ENCODE results near the gene CFAP57. TPM values are rescaled to one million over a fixed set of nuclear protein-coding genes. Genes with fewer than 3 reads are reported as not detected.

Gene CFAP57
- total and polyA plus RNA-seq, 2 of the 8 experiments (the other 6 are each of a cell fraction or from before 2014, with no cell fraction given): 0.20 to 0.80 TPM

DNA sequence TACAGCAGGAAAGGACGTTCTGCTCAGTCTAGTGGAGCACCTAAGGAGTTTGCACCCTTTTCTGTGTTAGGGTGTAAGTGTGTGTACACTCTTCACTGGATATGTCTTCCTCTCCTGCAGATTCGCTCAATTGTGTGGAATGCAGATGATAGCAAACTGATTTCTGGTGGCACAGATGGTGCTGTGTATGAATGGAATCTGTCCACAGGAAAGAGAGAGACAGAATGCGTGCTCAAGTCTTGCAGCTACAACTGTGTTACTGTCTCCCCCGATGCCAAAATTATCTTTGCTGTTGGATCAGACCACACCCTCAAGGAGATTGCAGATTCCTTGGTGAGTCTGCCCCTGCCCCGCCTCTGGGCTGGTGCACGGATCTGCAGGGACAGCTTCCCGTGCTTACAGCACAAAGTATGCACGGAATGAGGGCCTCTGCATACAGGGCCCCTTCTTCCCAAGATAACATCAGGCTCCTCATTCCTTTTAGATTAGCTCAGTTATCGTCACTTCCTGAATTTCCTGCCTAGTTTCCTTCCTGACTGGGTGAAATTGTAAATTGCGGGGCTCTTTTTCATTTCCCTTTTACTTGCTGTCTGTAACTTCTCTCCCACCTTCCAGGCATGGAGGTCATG is 34.6 kb downstream of the CFAP57 start (continued):
- TF ChIP-seq JUN (IDR thresholded peaks at IDR 0.05; ENCODE audit: low read depth, low read length) (peak; percentile 91), ATF2 (IDR thresholded peaks at IDR 0.05; ENCODE audit: low read length) (peak; percentile 54), SP1 (IDR thresholded peaks at IDR 0.05; ENCODE audit: low read depth, low read length) (peak; percentile 86), EGR1 (IDR thresholded peaks at IDR 0.05; ENCODE audit: borderline replicate concordance, low read depth, low read length) (no peak), JUND (IDR thresholded peaks at IDR 0.05; ENCODE audit: low read length) (peak; percentile 88; the same call in 1 of the 2 replicates), SIRT6 (IDR thresholded peaks at IDR 0.05; ENCODE audit: low read length) (no peak), CREB1 (IDR thresholded peaks at IDR 0.05) (0 out of 2 replicates have a peak, but pooled peaks have one; percentile 42), YY1 (IDR thresholded peaks at IDR 0.05; ENCODE audit: low read depth, low read length) (no peak)
- TF ChIP-seq, protein P1, sequence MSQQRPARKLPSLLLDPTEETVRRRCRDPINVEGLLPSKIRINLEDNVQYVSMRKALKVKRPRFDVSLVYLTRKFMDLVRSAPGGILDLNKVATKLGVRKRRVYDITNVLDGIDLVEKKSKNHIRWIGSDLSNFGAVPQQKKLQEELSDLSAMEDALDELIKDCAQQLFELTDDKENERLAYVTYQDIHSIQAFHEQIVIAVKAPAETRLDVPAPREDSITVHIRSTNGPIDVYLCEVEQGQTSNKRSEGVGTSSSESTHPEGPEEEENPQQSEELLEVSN (IDR thresholded peaks at IDR 0.05): no peak

Measured in H1 (cell line).